Stimulated activated CD8-positive, alpha-beta memory T cell treated with anti-CD3 and anti-CD28 coated beads, Interleukin-4, amount 100 ng/mL, for 48 hours (primary cell): ENCODE data around the gene ILDR2.
A peak's percentile ranks its signal among the peaks of the same experiment; 100 is the strongest.

Experiments used
- DNase-seq: peaks from one replicate; pipeline ENCODE4 v3.0.0-alpha.2; 2020

ILDR2 gene

GRCh38 chr1:166975361-166976129 lies at the start of gene ILDR2:
TSS of gene ILDR2 (minus strand) at chr1:166975540. CDS start at chr1:166975268, 272 bp downstream.
- DNase-seq, result peak; percentile 81

- no peak for DNase-seq
Measured at GRCh38 chr1:167022384-167022783, 47.0 kb upstream of the ILDR2 start.

DNA sequence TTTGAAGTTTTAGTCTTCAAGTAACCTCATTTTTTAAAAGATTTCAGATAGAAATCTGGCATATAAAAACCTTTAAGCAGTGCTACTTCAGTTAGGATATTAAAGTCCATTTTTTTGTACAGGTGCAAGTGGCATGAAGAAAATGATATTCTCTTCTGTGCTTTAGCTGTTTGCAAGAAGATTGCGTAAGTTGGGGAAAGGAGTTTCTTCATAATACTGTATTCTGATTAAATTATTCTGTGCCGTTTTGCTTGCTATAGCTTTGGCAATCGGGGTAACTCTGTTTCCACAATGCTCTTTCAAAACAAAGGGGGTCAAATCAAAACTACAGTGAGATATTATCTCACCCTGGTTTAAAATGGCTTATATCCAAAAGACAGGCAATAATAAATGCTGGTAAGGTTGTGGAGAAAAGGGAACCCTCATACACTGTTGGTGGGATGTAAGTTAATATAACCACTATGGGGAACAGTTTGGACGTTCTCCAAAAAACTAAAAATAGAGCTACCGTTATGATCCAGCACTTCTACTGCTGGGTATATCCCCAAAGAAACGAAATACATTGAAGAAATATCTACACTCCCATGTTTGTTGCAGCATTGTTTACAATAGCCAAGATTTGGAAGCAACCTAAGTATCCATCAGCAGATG lies 40.9 kb upstream of the ILDR2 start:
- DNase-seq, result no peak

GRCh38 chr1:167013108-167013929 lies 38.0 kb upstream of the ILDR2 start:
- no peak for DNase-seq

- no peak for DNase-seq
Measured at GRCh38 chr1:167012570-167012969, 37.2 kb upstream of the ILDR2 start.

DNA sequence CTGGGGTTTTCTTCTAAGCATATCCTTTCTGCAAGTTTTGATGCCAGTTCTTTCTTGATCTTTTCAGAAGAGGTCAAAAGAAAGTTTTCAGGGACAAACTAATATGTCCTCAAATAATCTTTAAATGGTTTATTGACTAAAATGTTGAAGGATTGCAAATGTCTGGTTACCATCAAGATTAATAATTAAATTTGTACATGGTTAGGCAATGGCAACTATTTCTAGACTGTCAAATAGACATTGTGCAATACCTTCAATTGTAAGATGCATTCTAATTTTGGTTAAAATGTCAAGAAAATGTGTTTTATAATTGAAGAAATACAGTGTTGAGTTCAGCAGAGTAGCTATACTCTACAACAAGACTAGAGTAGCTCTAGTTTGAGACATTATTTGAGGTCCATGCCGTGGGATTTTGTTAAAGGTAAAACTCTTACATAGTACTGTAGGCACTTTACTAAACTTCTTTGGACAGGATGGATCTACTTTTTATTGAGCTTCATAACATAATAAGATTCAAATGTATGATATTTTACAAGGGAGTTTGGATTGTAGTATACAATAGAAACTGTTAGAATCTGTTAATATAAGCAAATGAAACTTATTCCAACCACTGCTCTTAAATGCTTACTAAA lies 36.3 kb upstream of the ILDR2 start:
- no peak for DNase-seq

GRCh38 chr1:167003711-167004110 lies 28.4 kb upstream of the ILDR2 start:
- no peak for DNase-seq

DNA sequence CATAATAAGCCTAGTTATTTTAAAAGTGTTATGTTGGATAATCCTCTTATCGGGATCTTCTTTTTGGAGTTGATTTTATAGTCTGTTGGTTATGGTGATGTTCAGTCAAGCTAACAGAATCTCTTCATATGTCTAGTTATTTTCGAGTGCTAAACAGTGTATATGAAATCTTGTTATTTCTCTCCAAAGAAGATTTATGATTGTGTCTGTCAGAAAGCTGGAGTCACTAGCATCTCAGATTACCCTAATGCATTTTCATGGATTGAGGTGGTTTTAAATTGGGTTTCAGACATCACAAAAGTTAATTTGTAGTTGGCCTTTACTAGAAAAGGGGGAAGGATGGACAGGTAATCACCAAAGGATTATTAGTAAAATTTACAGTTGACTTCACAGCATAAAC lies 27.0 kb upstream of the ILDR2 start:
- no peak for DNase-seq

DNA sequence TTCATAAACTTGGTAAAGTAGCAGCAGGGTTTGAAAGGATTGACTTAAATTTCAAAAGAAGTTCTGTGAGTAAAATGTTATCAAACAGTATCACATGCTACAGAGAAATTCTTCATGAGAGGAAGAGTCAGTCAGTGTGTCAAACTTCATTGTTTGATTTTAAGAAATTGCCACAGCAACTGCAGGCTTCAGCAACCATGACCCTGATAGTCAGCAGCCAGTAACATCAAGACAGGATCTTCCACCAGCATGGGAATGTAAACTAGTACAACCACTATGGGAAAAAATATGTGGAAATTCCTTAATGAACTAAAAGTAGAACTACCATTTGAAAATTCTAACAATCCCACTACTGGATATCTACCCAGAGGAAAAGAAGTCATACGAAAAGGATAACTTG lies 25.2 kb upstream of the ILDR2 start:
- DNase-seq, result no peak

DNA sequence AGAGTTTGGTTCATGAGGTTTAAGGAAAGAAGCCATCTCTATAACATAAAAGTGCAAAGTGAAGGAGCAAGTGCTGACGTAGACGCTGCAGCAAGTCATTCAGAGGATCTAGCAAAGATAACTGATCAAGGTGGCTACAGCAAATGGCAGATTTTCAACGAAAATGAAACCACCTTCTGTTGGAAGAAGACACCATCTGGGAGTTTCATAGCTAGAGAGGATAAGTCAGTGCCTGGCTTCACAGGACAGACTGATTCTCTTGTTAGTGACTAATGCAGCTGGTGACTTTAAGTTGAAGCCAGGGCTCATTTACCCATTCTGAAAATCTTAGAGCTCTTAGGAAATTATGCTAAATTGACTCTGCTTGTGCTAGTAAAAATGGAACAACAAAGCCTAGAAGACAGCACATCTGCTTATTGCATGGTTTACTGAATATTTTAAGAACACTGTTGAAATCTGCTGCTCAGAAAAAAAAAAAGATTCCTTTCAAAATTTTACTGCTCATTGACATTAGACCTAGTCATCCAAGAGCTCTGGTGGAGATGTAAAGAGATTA lies 24.2 kb upstream of the ILDR2 start:
- no peak for DNase-seq

GRCh38 chr1:166999075-166999474 lies 23.7 kb upstream of the ILDR2 start:
- no peak for DNase-seq

DNA sequence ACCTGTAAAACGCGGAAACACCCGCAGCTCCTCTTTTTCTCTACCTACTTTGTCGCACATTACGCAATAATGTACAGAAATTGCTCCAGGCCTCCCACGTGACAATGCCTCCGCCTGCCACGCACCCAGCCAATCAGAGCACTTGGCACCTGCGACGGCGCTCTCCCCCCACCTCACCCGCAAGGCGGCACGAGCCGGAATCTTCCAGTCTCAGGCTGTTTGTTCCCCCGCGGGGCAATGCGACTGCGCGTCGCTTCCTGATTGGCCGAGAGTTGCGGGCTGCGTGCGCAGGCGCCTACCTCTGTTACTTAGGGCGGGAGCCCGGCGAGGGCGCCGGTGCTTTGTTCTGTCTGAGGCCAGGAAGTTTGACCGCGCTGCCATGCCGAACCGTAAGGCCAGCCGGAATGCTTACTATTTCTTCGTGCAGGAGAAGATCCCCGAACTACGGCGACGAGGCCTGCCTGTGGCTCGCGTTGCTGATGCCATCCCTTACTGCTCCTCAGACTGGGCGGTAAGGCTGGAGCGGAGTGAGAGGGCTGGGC lies 13.7 kb upstream of the ILDR2 start, which contains the start of gene MAEL:
Gene MAEL (plus strand): TSS at position 307 of the 542 bp plus-strand sequence. CDS start 73 bp downstream, at position 380.
- DNase-seq, result no peak

DNA sequence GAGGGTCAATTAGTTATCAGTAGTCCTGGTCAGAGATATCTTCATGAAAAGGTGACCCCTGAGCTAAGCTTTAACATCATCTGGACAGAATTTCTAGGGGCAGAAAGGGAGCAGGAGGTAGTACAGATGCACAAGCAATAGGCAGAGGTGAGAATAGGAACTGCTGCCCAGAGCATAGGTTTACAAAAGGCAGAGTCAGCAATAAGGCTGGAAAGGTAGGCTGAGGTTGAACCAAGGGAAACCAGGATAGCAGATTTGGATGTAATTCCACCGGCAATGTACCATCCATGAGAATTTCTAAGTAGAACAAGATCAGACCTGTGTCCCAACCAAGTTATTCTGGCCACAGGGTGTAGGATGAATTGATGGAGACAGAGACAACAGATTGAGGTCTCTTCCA lies 6.2 kb upstream of the ILDR2 start:
- no peak for DNase-seq

DNA sequence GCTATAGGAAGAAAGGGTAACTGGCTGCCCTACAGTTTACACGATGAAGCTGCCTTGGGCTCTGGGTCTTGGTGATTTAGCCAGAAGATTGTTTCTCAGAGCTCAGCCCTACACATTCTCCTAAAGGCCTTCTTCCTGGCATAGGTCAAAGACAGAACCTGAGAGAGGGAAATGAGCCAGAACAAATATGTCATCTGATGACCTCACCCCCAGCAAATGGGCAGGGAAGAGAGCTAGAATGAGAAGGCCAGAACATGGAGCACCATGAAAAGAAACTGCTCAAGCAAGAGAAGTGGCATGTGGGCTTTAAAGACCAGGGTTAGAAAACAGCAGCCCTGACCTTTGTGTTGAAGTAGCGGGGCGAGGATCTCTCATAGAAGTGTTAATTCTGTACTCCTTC lies 5.5 kb upstream of the ILDR2 start:
- DNase-seq, result no peak

DNA sequence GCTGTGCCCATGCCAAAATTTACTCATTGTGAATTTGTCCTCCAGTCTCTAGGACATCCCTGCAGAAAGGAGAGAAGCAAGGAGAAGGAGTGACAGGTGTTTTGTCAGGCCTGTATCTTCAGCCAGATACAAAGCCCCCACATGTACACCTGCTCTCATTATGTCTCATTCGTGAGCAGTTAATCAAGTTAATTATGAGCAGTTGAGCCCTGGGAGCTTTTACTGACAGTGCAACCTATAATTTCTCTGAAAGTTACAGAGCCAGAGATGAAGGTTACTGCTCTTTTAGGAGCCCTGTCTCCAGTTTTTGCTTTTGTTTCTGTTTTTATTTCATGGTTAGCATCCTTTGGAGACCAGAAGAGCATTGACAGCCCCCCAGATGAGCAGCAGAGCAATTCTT lies 5.0 kb upstream of the ILDR2 start:
- DNase-seq, result no peak

DNA sequence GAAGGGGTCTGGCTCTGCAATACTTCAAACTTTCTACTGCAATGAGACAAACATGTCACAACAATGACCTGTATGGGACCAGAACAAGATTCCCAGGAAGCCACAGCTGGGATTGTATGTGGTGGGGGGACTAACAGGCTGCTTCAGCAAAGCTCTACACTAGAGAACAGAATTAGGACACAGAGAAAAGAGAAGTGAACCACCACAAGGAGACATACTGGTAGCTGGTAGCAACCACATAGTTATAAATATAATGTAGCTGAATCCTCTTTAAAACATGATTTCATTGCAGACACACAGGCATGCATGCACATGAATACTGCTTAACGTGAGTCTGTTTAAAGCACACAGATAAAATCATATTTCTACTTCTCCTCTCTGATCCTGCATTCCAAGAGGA lies 3.5 kb upstream of the ILDR2 start:
- no peak for DNase-seq

GRCh38 chr1:166977951-166978350 lies 2.6 kb upstream of the ILDR2 start:
- DNase-seq, result no peak

DNA sequence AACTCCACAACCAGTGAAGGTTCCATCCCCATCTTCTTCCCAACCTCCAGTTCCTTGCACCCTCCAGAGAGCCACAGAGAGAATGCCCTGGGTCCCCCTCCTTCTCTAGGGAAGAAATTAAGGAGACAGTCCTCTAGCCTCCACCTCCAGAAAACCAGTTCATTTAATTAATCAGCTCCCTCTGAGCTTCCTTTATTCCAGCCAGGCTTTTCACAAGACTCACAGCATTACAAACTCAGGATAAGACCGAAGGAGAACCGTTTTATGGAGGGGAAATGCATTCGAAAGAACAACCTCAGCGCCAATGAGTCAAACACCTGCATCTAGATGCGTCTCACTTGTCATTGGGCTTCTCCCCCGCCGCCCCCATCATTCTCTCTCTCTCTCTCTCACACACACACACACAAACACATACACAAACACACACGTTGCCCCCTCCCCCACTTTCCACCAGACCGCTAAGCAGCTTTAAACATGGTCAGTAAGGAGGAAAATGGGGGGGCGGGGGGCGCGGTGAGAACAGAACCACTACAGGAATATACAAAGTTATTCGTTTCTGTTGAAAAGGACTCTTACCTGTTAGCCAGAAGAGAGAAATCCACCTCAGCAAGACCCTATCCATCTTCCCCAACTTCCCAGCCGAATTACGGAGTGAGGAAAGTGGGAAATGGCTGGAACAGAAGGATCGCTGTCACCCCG lies 544 bp downstream of the ILDR2 start:
- DNase-seq, result peak; percentile 60

DNA sequence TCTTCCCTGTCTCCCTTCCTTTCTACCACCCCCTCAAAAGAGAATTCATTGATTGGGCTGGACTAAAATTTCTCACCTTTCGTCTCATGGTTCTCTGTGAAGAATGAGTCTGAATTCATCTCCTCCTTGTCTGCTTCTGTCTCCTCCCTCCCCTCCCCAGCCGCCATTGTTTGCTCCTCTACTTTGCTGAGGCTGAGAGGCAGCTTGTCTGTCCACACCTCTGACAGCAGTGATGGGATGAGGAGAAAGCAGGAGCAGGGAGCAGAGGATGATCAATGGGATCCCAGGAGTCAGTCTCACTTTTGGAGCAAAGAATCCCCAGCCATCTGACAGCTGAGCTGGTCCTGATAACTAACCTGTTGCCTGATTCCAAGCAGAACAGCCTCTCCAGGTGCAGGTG lies 2.5 kb downstream of the ILDR2 start:
- DNase-seq, result no peak

DNA sequence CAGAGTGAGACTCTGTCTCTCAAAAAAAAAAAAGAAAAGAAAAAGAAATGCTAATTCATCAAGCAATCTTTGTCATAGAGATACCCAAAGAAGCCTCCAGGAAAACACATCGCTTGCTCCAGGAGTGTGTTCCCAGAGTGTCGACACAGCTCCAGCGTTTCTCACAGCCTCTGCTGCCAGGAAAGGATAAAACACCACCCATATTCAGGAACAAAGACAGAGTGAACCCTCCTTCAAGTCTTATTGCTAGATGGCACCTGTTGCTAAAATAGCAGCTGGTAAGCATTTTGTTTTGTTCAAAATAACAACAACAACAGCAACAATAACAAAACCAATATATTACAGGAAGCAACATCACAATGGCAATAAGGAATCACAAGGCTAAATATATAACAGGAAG lies 3.1 kb downstream of the ILDR2 start:
- no peak for DNase-seq

DNA sequence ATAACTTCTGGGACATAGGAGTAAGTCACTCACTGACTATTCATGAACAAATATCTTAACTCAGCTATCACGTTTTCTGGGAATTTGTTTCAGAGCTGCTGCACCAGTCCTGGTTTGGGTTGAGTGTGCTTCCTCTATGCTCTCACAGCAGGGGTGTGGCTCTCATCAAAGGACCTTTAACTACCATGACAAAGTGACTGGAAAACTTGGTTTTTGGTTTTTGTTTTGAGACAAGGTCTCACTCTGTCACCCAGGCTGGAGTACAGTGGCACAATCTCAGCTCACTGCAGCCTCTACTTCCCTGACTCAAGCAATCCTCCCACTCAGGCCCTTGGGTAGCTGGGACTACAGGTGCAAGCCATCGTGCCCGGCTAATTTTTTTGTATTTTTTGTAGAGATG lies 4.1 kb downstream of the ILDR2 start:
- no peak for DNase-seq
